ENCODE data around the gene GPC1.
A peak's percentile ranks its signal among the peaks of the same experiment; 100 is the strongest.

Gene GPC1

GRCh38 chr2:240432820-240433801 is 2.4 kb upstream of the GPC1 start:
- DNase-seq, result no peak

- peak; percentile 43 for DNase-seq
Observed at GRCh38 chr2:240433973-240434727, 1.3 kb upstream of the GPC1 start.

- peak; percentile 83 for DNase-seq
Observed at GRCh38 chr2:240434728-240435456, 571 bp upstream of the GPC1 start.

- no peak for DNase-seq
Observed at GRCh38 chr2:240435948-240436682, 652 bp downstream of the GPC1 start.

GRCh38 chr2:240436683-240437550 is 1.5 kb downstream of the GPC1 start:
- DNase-seq, result no peak

GRCh38 chr2:240437551-240437860 is 2.0 kb downstream of the GPC1 start:
- no peak for DNase-seq

- peak; percentile 29 for DNase-seq
Observed at GRCh38 chr2:240437861-240438809, 2.7 kb downstream of the GPC1 start.

- DNase-seq, result no peak
Observed at GRCh38 chr2:240438810-240439697, 3.6 kb downstream of the GPC1 start.

- DNase-seq, result no peak
Observed at GRCh38 chr2:240439698-240440151, 4.3 kb downstream of the GPC1 start.

GRCh38 chr2:240440251-240440650 is 4.8 kb downstream of the GPC1 start:
- no peak for DNase-seq

GRCh38 chr2:240440704-240441320 is 5.3 kb downstream of the GPC1 start:
- DNase-seq, result no peak

GRCh38 chr2:240441326-240441992 is 6.0 kb downstream of the GPC1 start:
- no peak for DNase-seq

- no peak for DNase-seq
Observed at GRCh38 chr2:240441993-240442411, 6.5 kb downstream of the GPC1 start.

GRCh38 chr2:240442891-240443715 is 7.6 kb downstream of the GPC1 start:
- no peak for DNase-seq

GRCh38 chr2:240443891-240444301 is 8.4 kb downstream of the GPC1 start:
- DNase-seq, result no peak

GRCh38 chr2:240444464-240444863 is 9.0 kb downstream of the GPC1 start:
- DNase-seq, result no peak
